Esophagus muscularis mucosa (tissue), 4 donors: ENCODE data around the gene FOS.

Experiments
- CTCF ChIP-seq, 3 experiments: fragments of 200-600 bp in 2 of 3; fragments of 450-650 bp in 1 of 3; sonication (generic) in 2 of 3; IDR thresholded peaks; one replicate each; pipeline ENCODE4 v1.5.1; 2017 to 2019; ENCODE audit warnings: antibody characterized with exemption in 3 of 3, mild to moderate bottlenecking in 2 of 3, moderate library complexity in 1 of 3
- EP300 ChIP-seq: sonication (generic); formaldehyde crosslinking; IDR thresholded peaks from one replicate; pipeline ENCODE4 v1.6.1; 2017; ENCODE audit warnings: antibody characterized with exemption
- POLR2A ChIP-seq: fragments of 450-650 bp; IDR thresholded peaks from one replicate; pipeline ENCODE4 v1.6.1; 2017; ENCODE audit warnings: antibody characterized with exemption, moderate library complexity, mild to moderate bottlenecking, low read depth
- POLR2AphosphoS5 ChIP-seq, 2 donors: sonication (generic); formaldehyde crosslinking; IDR thresholded peaks; one replicate each; pipeline ENCODE4 v1.6.1; 2017; ENCODE audit warnings: antibody characterized with exemption in 2 of 2

- TF ChIP-seq CTCF (IDR thresholded peaks at IDR 0.05) (no peak), POLR2AphosphoS5 (IDR thresholded peaks at IDR 0.05) (no peak), EP300 (no peak), POLR2A (no peak)
Observed at GRCh38 chr14:75254901-75255584, 23.6 kb upstream of the FOS start.
